ENCODE measurements around the gene TAF5L. TPM values are rescaled to one million over a fixed set of nuclear protein-coding genes. Genes with fewer than 3 reads are reported as not detected.

The TAF5L gene
- total and polyA plus RNA-seq, 2 of the 4 experiments (the other 2 are of a cell fraction) = 17.9 to 18.6 TPM

DNA sequence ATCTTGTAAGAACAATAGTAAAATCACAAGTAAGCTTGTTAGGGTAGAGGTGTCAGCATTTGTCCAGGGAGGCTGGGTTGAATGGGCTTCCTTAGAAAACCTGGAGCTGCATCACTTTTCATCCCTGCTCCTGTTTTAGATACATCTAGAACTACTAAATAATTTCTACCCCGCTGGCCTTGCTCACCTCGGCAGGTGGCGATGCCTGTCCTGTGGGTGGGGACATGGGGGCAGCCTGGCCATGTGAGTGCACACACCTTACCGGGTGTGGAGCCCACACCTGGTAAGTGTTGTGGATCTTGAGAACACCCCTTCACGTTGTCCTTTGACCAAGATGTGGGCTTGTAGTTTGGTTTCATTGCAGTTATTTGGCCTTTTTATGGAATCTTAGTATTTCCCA, 29.9 kb upstream of the TAF5L start:
- Histone ChIP-seq H3K4me1 (ENCODE audit: control insufficient read depth, insufficient read depth, low read length) (no peaks in the 10 kb centered on the region), H3K23ac (ENCODE audit: low read depth, low read length) (no peak overlapping the region), H4K20me1 (ENCODE audit: insufficient read depth, low read length) (no peaks in the 10 kb centered on the region), H3K27ac (ENCODE audit: insufficient read depth, low read length) (no peak overlapping the region), H3K9ac (ENCODE audit: low read depth, low read length) (no peak overlapping the region), H2BK15ac (ENCODE audit: low read depth, low read length) (no peak overlapping the region), H3K9me1 (ENCODE audit: insufficient read depth, low read length) (peaks cover 4% of the 10 kb centered on the region; the same call in 1 of the 2 replicates), H4K5ac (ENCODE audit: low read depth, low read length) (no peak overlapping the region), H3K9me3 (ENCODE audit: control insufficient read depth, insufficient read depth, low read length) (no peaks in the 10 kb centered on the region), H3K4me2 (ENCODE audit: low read depth, low read length) (no peak overlapping the region), H4K91ac (ENCODE audit: insufficient read depth, low read depth, low read length) (no peak overlapping the region), H3K14ac (replicated peaks; ENCODE audit: low read depth, low read length) (no peak overlapping the region), H2AFZ (replicated peaks; ENCODE audit: low read length, poor library complexity) (no peak overlapping the region), H3K4ac (ENCODE audit: low read depth, low read length) (no peak overlapping the region), H3K4me3 (ENCODE audit: insufficient read depth, low read depth, low read length) (no peak overlapping the region), H2BK20ac (ENCODE audit: low read depth, low read length) (no peak overlapping the region), H3K56ac (ENCODE audit: extremely low read depth, insufficient read depth, low read length) (no peak overlapping the region), H2AK9ac (replicated peaks; ENCODE audit: low read depth, low read length, poor library complexity) (no peak overlapping the region), H3K27me3 (ENCODE audit: control insufficient read depth, insufficient read depth, low read length) (no peaks in the 10 kb centered on the region), H2BK5ac (ENCODE audit: low read depth, low read length, poor library complexity, severe bottlenecking) (no peak overlapping the region), H2AK5ac (ENCODE audit: low read depth, low read length) (no peak overlapping the region), H3K18ac (ENCODE audit: low read depth, low read length) (no peak overlapping the region), H4K8ac (ENCODE audit: low read depth in 2 of 2, low read length in 2 of 2) (no peak overlapping the region), H3K79me1 (ENCODE audit: low read depth in 1 of 2, low read length in 2 of 2) (no peaks in the 10 kb centered on the region), H2BK120ac (ENCODE audit: low read depth, low read length) (no peak overlapping the region), H3K36me3 (ENCODE audit: control insufficient read depth, insufficient read depth, low read length) (peaks cover 26% of the 10 kb centered on the region)
- no CpG with 5 or more reads among the region's 5 CpGs for WGBS, 2 experiments (ENCODE audit: extremely low coverage in 2 of 2, insufficient read length in 1 of 2)
- intact Hi-C loops (cut with micrococcal nuclease) (no loop called here), dilution Hi-C loops (cut with HindIII; ENCODE audit: low sequenced_read_pairs, unreplicated experiment) (no loop called here), in situ Hi-C loops (cut with MboI; ENCODE audit: low sequenced_read_pairs) (no loop called here)
- CTCF ChIA-PET = no interaction called here
- BruUV-seq (replicated peaks) = no TSS peak
- TF ChIP-seq FOS (IDR thresholded peaks at IDR 0.05; ENCODE audit: low read depth, low read length) = no peak
- no peak for TF ChIP-seq RFX5 (IDR thresholded peaks at IDR 0.05; ENCODE audit: low read depth, low read length)
- TF ChIP-seq, protein P1, sequence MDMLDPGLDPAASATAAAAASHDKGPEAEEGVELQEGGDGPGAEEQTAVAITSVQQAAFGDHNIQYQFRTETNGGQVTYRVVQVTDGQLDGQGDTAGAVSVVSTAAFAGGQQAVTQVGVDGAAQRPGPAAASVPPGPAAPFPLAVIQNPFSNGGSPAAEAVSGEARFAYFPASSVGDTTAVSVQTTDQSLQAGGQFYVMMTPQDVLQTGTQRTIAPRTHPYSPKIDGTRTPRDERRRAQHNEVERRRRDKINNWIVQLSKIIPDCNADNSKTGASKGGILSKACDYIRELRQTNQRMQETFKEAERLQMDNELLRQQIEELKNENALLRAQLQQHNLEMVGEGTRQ (IDR thresholded peaks at IDR 0.05; ENCODE audit: low read depth, low read length) = no peak
- no peak for TF ChIP-seq NFE2L2 (IDR thresholded peaks at IDR 0.05; ENCODE audit: low read depth, low read length)
- TF ChIP-seq MAZ (IDR thresholded peaks at IDR 0.05; ENCODE audit: borderline replicate concordance, low read depth, low read length) = no peak
- no peak for ATAC-seq (ENCODE audit: low read depth)
- DNase-seq = no peak
- POLR2A ChIA-PET (ENCODE audit: unreplicated experiment) = no interaction called here
